ENCODE measurements around the gene AVL9.

AVL9 gene

DNA sequence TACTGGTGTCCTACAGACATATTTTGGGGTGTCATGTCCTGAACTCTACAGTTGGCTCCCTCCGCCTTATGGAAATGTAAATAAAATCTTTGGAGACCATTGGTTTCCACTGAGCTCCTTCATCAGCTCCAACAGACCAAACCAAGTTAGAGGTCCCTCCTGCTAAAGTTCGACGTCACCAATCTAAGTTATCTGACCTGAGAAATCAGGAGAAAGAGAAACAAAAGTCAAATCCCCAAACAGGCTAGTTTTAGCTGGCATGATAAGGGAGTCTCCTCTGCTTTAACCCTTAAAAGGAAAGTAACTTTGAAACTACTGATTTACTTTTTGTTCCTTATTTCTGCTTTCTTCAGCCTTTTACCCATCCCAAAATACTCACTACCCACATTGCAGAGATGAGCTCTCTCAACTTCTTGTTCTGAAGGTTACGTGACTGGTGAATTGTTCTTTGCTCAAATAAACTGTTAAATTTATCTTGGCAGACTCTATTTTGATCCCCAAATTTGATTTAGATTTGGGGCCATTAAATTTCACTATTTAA lies 39.9 kb downstream of the AVL9 start:
- DNase-seq, result no peak

DNA sequence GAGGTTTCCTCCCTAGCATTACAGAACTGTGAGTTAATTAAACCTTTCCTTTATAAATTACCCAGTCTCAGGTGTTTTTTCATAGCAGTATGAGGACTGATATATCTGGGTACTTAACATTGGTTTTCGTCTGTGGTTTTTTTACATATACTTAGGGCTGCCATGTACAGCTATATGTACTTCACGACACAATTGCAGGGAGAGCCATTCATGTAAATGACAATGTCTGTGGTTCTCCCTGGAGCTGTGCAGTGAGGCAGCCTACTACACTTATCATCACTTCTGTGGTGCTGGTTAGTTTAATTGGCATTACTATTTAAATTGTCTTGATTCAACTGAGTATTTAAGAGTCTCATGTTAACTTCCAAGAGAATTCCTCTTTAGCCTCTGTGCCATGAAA lies 40.7 kb downstream of the AVL9 start:
- DNase-seq, result no peak

DNA sequence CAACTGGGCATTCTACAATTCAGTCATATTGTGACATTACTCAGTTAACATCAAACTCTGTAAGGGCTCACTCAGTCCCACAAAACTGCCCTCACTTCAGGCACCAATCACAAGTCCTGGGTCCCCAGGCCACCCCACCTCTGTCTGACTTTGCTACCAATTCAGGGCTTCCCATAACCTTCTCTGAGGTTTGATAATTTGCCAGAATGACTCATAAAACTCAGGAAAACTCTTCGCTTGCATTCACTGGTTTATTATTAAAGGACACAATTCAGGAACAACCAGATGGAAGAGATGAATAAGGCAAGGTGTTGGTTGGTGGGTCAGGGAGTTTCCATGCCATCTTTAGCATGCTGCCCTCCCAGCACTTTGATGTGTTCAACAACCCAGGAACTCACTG lies 41.3 kb downstream of the AVL9 start:
- DNase-seq, result no peak

DNA sequence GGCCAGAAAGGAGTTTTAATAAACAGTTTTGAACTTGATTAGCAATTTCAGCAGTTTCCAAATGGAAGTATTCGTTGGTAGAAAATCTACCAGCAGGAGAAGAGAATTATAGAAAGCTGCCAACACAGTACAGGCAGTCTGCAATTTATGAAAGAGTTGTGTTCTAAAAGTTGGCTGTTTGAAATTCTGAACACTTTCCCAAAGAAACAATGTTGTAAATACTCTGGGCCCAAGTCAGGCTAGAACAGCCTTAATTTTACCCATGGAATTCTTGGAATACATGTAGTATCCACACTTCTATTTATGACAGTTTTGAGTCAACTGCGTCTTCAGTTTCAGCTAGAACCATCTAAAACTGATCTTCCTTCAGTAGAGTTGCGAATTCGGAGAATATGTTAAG lies 42.5 kb downstream of the AVL9 start:
- DNase-seq, result no peak

DNA sequence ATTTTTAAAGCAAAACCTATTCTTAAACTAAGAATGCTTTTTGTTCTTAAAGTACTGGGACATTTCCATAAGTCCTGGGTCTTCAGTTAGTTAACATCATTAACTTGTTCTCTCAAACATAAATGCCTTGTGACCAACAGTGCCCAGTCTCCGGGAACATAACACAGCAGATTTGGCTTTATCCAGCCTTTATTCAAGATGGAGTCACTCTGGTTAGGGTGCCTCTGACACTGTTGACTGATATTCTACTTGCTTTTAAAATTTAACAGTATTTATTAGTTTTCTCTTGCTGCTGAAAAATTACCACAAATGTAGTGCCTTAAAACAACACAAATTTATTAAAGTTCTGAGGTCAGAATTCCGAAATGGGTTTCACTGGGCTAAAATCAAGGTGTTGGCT lies 44.1 kb downstream of the AVL9 start:
- no peak for DNase-seq

DNA sequence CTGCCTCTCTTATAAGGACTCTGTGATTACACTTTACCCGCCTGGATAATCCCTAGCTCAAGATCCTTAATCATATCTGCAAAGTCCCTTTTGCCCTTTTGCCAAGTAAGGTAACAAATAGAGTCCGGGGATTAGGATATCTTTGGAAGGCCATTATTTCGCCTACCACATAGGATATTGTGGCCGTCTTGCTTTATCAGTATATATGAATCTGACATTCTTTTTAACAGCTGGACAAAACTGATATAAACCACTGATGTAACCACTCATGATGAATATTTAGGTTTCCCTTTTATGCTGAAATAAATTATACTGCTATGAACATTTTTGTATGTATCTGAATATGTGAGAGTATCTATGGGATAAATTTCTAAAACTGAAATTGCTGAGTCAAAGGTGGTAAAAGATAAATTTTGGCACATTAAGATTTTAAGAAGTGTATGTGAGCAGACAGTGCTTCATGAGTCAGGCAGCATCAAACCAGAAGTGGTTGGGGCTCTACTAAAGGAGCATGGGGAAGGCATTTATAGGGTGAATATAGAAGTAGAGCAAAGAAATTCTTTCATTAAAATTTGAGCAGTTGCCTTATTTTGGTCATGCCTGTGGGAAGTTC lies 44.7 kb downstream of the AVL9 start:
- DNase-seq, result no peak

DNA sequence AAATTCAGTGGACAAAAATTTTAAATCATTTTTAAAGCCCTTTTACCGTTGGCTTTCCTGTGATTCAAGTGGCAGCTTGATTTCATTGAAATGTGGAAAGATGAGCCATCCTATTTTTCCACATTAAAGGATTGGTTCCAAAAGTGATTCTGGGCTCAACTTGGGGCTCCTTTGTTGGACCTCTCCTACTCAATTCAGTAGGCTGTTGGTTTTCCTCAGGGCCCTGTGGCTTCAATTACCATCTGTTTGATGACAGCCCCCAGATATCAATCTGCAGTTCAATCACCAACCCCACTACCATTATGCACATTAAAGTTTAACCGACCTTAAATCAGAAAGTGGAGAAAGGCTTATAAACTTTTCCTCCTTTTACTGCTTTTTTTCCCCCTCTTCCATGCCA lies 47.3 kb downstream of the AVL9 start:
- no peak for DNase-seq

DNA sequence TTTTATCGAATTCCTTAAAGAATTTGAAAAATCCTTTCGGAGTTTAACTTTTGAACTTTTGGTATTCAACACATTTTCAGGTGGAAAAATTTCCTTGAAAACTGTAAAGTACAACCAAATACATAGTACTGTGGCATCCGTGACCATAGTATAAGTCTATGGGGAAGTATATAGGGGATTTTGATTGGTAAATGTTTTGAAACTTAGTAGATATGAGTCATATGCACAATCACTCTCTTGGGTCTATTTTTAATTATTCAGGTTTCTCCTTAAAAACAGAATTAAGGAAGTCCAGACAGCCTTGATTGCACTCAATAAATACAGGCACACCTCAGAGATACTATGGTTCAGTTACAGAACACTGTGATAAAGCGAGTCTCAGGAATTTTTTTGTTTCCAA lies 64.2 kb downstream of the AVL9 start:
- no peak for DNase-seq

DNA sequence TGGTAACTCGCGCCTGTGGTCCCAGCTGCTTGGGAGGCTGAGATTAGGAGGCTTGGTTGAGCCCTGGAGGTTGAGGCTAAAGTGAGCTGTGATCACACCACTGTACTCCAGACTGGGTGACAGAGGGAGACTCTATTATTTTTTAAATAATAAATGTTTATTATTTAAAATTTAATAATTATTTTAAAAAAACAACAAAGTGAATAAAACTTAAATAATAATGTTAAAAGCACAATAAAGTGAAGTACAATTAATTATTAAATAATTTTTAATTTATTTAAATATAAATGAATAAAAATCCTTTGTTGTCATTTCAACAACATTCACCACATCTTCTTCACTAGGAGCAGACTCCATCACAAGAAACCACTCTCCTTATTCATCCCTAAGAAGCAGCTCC lies 64.8 kb downstream of the AVL9 start:
- DNase-seq, result no peak

DNA sequence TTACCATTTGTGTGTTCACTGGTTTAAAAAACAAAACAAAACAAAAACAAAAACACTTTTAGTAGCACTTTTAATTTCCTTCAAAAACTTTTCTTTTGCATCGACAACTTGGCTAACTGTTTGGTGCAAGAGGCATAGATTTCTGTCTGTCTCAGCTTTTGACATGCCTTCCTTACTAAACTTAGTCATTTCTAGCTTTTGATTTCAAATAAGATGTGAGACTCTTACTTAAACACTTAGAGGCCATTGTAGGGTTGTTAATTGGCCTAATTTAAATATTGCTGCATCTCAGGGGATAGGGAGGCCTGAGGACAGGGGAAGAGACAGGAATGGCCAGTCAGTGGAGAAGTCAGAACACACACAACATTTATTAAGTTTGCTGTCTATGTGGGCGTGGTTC lies 66.3 kb downstream of the AVL9 start:
- no peak for DNase-seq

DNA sequence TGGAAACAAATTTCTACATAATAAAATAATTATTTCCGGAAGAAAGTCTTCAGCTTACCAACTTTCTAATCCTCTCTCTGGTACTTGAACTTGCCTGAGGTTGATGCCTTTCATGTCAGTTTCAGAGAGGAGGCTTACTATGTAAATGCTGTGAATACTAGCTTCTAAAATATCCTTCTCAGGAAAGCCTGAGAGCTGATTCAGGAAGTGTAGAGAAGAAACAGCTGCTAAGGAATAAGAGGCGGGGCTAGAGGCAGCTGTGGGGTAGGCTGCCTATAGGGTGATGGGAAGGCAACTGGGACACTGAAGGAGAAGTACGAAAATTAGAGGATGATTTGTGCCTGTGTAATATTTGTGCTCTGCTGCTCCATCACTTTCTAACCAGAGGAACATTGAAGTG lies 69.3 kb downstream of the AVL9 start:
- DNase-seq, result no peak

DNA sequence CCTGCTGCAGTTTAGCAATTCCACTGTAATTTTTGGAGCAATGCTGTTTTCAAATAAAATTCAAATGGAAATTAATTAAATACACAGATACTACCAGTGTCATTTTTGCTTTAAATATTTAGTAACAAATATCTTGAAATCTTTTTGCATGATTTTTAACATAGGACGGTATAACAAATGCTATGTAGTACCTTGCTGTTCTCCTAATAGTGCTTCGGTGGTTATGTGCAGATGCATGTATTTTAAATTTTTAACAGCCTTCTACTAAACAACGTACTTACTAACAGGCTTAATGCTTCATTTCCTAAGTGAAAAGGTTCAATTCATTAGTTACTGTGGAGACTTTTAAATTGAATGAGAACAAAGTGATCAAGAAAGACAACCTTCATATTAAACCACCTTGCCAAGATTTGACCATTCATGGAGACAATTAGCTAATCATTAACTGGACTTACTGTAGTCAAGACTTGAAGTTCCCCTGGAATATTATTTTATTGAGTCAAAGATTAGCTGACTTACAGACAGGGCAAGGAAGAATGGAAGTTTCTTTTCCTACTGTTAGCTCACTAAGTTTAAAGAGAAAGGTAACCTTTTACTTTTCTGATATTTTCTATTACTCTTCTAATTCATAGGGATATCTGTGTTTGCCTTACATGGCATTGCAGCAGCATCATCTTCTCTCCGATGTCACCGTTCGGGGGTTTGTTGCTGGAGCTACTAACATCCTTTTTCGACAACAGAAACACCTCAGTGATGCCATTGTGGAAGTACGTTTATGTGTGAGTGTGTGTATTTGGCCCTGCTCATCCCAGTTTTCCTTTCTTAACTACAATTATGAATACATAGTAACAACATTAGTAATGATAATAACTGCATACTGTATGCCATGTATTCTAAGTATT lies 74.3 kb downstream of the AVL9 start:
- DNase-seq, result no peak

DNA sequence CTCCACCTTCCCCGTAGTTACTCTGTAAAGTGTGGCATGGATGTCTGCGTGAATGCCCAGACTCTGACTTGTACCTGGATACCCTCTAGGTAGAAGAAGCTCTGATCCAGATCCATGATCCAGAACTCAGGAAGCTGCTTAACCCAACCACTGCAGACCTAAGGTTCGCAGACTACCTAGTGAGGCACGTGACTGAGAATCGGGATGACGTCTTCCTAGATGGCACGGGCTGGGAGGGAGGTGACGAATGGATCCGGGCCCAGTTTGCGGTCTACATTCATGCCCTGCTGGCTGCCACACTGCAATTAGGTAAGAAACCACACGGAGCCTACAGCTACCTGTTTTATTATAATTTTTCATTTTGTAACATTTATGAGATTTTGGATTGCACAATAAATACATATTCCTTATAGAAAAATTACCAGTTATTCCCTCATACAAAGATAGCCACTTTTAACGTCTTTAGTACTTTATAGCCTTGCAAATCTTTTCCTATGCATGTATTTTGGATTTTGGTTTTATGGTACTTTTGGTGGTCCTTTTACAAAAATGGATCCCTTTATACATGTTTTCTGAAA lies 77.9 kb downstream of the AVL9 start:
- no peak for DNase-seq

DNA sequence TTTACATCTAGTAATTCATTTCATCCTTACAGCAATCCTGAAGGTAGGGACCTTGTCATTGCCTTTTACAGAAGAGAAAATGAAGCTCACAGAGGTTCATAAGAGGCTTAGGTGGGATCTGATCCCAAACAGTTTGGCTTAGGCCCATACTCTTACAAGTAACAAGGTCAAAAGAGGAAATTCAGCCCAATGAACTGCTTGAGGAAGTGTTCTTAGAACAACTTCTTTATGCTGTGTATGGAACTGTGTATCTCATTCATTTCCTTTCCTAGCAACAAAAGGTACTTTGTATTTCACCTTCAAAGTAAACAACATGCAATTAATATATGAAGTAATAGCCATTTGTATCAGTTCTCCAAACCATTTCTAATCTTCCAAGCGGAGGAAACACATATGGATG lies 79.3 kb downstream of the AVL9 start:
- DNase-seq, result no peak

DNA sequence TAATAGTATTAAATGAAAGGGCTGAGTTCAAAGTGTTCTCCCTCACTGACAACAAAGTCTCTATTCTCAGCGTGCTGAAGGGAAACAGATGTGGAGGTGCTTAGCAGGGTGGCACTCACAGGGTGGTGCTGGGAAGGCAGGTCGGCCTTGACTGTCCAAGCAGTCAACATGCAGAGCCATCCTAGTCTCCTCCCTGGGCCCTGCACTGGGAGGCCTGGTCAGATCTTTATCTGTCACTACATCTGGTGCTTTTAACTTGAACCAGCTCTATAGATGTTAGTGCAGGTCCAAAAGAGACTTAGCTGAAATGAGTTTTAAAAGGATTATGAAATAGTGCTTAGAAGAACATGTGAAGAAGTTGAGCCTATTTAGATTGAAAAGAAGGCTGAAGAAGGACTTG lies 82.1 kb downstream of the AVL9 start:
- no peak for DNase-seq

DNA sequence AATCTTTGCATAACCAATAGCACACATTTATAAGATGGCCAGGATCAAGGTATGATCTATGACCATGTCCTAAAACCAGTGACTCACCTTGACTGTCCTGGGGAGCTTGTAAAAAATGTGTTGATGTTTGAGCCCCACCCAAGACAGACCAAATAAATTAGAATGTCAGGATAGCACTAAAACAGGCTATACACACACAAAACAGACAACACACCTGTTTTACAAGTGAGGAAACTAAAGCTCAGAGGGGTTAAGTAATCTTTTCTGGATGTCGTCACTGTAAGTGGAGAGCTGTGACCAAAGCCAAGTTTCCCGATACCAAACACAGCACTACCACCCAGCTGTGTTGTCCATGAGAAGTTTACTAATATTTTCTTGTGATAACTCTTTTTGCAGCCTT lies 84.5 kb downstream of the AVL9 start:
- no peak for DNase-seq

DNA sequence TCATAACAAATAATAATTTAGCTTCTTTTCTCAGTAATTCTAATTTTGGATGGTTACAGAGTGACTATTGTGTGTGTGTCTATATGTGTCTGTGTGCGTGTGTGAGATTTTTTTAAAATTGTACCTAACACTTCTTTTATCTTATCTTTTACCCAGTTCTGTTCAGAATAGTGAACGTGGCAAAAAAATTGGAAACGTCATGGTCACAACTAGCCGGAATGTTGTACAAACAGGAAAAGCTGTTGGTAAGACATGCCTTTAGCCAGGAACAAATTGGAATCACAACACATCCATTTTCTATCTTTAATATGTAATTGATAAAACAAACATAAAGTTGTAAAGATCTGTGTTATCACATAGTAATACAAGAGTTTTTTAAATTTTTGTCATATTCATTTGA lies 85.4 kb downstream of the AVL9 start:
- no peak for DNase-seq

DNA sequence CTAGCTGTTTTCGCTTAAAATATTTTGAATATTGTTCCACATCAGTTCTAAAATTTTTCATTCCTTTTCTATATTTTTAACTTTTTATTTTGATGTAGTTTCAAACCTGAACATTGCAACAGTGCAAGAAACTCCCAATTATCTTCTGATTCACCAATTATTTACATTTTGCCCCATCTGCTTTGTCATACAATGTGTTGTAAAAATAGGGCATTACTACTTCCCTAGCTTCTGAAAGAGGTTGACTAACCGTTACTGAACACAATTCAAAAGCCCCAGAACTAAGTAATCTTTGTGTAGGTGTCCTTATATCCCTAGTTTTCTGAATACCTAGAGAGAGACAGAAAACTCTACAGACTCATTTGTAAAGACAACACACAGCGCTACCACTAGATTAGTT lies 86.7 kb downstream of the AVL9 start:
- DNase-seq, result no peak

DNA sequence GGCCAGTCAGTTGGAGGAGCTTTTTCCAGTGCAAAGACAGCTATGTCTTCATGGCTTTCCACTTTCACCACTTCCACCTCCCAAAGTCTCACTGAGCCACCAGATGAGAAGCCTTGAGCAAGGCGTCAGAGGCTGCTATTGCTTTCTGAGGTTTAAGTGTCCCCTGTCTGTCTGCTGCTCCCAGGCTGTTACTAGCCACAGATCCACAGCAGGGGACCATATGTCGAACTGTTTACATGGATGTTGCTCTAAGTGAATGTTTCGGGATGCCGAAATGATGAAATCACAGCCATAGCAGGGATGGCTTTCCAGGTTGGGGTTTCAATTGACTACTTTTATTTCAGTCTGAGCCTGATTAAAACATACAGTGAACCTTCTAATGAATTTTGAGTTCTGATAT lies 88.5 kb downstream of the AVL9 start:
- DNase-seq, result no peak

DNA sequence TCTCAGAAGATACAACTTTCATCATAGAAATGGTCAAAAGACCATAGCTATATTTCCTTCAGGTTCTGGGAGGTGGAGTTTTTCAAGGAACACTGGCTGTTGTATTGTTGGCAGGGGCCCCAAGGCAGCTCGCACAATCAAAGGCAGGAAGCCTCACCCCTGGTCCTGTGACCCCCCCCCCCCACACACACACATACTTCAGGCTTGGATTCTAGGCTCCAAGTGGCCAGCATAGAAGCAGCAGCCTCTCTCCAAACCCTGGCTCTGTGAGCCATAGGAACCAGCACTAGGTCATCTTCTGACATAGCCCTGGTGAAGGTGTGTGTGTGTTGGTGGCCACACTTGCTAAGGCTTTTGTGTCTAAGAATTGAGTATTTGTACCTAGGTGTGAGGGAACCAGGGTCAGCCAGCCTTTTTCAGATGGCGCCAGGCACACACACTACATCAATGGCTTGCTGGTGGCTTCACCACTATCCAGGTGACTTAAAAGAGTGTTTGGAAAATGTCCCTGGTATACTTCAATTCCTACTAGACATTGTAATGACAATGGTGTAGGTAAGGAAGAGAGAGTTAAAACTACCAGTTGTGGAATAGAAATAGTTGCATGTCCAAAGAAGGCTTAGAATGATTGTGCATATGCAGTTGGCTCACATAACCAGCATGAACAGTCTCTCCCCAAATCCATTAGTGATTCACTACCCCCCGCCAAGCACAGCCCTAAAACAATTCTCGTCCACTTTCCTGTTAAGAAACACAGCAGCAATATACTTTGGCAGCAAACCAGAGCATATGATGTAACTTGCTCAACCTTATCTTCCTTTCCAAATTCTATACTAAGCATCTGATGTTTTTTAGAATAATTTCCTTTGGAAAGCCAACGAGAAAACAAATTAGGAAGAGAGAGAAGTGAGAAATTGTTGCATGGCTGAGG lies 91.3 kb downstream of the AVL9 start:
- no peak for DNase-seq

DNA sequence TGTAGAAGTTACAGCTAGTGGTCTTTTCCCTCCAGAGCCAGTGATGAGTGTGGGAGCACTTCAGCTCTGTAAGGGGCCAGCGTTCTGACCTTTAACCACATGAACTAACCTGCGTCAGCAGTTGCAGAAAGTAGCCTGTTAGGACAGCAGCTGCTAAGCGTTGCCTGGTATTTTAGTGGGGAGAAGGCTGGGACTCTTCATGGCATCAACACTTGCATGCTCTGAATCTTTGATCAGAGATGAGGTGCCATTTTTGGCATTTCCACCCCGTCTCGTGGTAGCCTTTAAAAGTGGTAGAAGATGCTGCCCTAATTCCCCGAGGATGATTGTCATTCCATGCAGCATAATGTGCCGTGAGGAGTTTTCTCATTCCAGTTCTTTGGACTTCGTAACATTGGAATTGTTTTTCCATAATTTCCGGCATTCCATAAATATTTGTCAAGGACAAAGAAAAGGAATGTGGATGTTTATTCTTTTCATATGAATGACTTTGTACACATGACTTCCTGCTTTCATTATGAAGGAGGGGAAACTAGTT lies 92.2 kb downstream of the AVL9 start:
- DNase-seq, result no peak

DNA sequence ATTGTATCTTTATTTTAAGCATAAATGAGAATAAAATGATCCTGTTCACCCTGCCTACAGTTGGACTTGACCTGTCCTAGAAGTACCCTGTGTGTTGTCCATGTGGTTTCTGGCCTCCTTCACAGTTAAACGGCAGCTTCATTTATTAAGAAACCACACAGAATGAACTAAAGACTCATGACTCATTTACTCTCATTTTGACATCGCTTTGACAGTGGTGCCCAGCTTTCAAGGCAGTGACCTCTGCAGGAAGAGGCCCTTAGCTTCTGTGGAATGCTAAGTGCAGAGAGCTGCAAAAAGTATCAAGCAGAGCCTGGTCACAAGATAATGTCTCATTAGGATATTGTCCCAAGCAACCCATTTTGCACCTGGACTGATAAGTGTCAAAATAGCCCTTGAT lies 93.4 kb downstream of the AVL9 start:
- no peak for DNase-seq

DNA sequence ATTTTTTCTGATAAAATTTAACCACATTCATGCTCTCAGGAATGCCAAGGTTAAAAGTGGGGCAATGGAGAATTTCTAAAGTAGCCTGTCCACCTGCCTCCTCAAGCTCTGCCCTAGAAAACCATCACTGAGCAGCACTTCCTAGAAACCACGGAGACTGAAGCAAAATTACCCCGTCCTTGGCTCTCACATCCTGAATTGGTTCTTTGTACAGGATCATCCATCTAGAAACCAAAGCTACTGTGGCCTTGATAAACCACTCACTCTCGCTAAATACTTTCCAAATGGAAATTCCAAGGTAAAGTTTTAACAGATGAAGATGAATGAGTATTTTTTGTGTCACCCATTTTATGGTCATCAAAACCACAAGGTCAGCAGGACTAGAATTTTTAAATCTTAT lies 96.6 kb downstream of the AVL9 start:
- no peak for DNase-seq

Data from activated CD4-positive, CD25-positive, alpha-beta regulatory T cell (primary cell).